Measurements from ENCODE around the gene EEF1A1.
"Not testable (repeated sequence)": the region's sequence is repeated elsewhere in the genome, so short reads cannot be mapped to it uniquely, and the experiment has no call there.

Gene EEF1A1

DNA sequence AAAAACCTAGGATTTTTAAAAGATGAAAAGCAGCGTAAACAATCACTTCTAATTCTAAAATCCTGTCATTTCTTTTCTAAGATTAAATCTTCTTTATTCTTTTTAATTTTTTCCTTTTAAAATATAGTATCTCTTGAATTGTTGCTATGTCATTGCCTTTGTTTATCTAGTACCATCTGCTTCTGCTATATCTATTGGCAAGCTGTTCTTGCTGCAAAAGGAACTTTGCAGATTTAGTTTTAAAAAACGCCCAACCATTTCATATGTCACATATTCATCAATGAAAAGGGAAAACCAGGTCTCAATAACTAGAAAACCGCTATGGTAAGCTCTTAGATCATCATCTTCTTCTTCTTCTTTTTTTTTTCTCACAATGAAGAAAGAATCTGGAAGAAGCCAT lies 11.5 kb upstream of the EEF1A1 start:
- H3K36me3 ChIP-seq (ENCODE audit: control insufficient read depth, insufficient read depth, low read length, severe bottlenecking): no peaks in the 10 kb centered on the region
- no peaks in the 10 kb centered on the region for H3K27me3 ChIP-seq (replicated peaks; ENCODE audit: control insufficient read depth, insufficient read depth, low read length)
- no peaks in the 10 kb centered on the region for H3K4me1 ChIP-seq (ENCODE audit: control insufficient read depth, insufficient read depth, low read length)
- H3K9ac ChIP-seq (ENCODE audit: low read length): no peak overlapping the region
- no peak overlapping the region for H3K4me3 ChIP-seq (ENCODE audit: low read length)
- no peaks in the 10 kb centered on the region for H3K9me3 ChIP-seq (ENCODE audit: control insufficient read depth, low read length)
- DNase-seq (ENCODE audit: low read depth): no peak

DNA sequence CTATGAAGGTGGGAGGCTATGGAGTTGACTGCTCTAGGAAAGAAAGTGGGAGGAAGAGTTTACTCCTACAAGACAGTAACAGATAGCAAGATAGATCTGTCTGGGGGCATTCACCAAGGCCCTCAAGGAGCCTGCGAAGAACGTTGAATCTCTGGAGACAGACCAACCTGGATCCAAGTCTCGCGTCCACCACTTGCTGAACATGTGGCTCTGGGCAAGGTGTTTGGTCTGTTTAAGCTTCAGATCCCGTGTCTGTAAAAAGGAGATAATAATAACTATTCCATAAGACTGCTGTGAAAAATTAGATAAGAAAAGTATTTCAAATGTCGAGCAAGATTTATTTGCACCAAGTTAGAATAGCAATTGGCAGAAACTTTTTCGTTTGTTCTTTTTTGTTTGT lies 8.1 kb upstream of the EEF1A1 start:
- Histone ChIP-seq H3K9me3 (ENCODE audit: control insufficient read depth, low read length) (no peaks in the 10 kb centered on the region), H3K9ac (ENCODE audit: low read length) (no peak overlapping the region), H3K4me3 (ENCODE audit: low read length) (no peak overlapping the region), H3K4me1 (ENCODE audit: control insufficient read depth, insufficient read depth, low read length) (peaks cover 9% of the 10 kb centered on the region), H3K27me3 (replicated peaks; ENCODE audit: control insufficient read depth, insufficient read depth, low read length) (no peaks in the 10 kb centered on the region), H3K36me3 (ENCODE audit: control insufficient read depth, insufficient read depth, low read length, severe bottlenecking) (no peaks in the 10 kb centered on the region)
- no peak for DNase-seq (ENCODE audit: low read depth)

DNA sequence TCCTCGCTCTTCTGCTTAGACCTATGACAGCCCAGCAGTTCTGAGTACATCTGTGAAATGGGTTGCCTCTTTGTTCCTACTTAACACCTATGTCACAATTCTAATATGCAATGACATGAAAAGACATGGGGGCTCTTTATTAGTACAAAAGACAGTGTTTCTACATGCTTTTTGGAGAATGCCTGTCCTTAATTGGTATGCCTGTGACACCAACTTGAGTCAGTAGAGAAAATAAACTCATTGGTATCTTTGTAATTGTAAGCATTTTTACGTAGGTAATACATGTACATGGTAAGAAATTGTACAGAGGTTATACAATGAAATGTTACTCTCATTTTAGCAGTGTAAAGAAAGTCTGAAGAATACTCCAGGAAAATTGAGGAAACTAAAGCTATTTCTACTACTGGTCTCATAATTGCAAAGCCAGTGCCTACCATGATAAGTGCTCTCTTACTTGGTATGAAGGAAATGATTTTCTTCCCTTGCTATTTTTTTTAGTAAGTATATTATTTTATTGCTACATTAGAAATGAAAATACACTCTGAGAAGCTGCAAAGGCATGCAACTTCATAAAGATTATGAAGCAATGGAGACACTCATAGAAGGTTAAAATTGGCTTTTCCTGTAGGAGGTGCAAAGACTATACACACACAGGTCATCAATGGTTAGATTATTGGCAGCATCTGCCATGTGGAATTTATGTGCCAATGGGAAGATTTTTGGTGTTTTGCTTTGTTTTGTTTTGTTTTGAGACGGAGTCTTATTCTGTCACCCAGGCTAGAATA lies 4.9 kb upstream of the EEF1A1 start:
- peaks cover 26% of the 10 kb centered on the region for H3K4me1 ChIP-seq (ENCODE audit: control insufficient read depth, insufficient read depth, low read length)
- peak; percentile 40 for DNase-seq (ENCODE audit: low read depth)
- no peaks in the 10 kb centered on the region for H3K9me3 ChIP-seq (ENCODE audit: control insufficient read depth, low read length)
- H3K9ac ChIP-seq (ENCODE audit: low read length): peak overlapping the region; percentile 31
- H3K36me3 ChIP-seq (ENCODE audit: control insufficient read depth, insufficient read depth, low read length, severe bottlenecking): no peaks in the 10 kb centered on the region
- H3K27me3 ChIP-seq (replicated peaks; ENCODE audit: control insufficient read depth, insufficient read depth, low read length): no peaks in the 10 kb centered on the region
- H3K4me3 ChIP-seq (ENCODE audit: low read length): no peak overlapping the region

DNA sequence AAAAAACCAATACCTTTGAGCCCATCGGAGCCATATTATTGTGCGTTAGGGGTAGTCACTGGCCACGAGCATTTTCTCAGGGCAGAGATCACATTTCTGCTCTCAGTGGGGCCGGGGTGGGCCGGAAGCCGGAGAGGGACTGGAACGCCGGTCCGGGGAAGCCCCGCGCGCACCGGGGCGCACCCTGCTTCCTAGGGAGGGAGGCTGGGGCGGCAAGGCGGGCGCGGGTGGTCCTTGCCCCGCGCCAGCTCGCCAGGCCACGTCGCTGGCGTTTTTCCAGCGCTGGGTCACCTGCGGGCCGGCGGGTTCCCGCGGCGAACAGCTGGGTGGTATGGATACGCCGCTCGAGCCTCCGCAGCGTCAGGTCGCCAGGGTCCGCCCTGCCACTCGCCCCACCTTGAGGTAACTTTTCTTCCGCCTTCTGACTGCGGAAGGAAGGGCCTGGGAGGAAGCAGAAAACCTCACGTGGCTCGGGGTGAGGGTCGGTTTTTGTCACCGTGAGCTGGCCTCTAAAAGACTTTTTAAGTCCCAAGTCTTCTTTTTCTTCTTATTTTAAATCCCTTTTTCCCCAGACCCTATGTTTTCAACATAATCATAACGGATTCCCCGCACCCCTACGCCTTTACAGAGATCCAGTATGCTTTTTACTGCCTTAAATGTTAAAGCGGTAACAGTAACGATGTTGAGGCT lies 2.7 kb upstream of the EEF1A1 start:
- Histone ChIP-seq H3K9ac (ENCODE audit: low read length) (peak overlapping the region; percentile 93), H3K4me1 (ENCODE audit: control insufficient read depth, insufficient read depth, low read length) (peaks cover 26% of the 10 kb centered on the region), H3K36me3 (ENCODE audit: control insufficient read depth, insufficient read depth, low read length, severe bottlenecking) (peaks cover 16% of the 10 kb centered on the region), H3K4me3 (ENCODE audit: low read length) (peak overlapping the region; percentile 87), H3K9me3 (ENCODE audit: control insufficient read depth, low read length) (no peaks in the 10 kb centered on the region), H3K27me3 (replicated peaks; ENCODE audit: control insufficient read depth, insufficient read depth, low read length) (no peaks in the 10 kb centered on the region)
- peak; percentile 38 for DNase-seq (ENCODE audit: low read depth)

DNA sequence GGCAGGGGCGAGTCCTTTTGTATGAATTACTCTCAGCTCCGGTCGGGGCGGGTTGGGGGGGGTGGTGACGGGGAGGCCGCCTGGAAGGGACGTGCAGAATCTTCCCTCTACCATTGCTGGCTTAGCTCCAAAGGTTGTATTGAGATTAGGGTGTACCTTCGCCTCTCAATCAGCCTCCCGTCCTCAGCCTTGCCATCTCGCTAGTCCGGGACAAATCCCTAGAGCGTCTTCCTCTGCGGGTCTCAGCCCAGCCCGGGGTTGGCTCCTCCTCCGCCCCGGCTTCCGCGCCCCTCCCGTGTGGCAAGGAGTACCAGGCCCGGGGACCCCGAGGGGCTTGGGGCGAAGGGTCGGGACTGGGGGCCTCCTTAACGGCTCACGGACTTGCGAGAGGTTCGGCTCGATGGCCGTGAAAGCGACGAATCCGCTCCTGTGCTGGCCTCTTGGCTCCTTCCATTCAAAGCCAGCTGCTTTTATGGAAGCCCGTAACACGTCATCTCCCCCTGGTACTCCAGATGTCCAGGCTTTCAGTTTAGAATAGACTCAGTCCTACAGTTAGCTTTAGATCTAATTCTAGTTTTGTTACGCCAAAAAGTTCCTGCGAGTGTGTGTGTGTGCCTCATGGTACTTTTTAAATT lies 636 bp upstream of the EEF1A1 start:
- Histone ChIP-seq H3K9ac (ENCODE audit: low read length) (peak overlapping the region; percentile 99), H3K27me3 (replicated peaks; ENCODE audit: control insufficient read depth, insufficient read depth, low read length) (no peaks in the 10 kb centered on the region), H3K4me3 (ENCODE audit: low read length) (peak overlapping the region; percentile 91), H3K36me3 (ENCODE audit: control insufficient read depth, insufficient read depth, low read length, severe bottlenecking) (peaks cover 35% of the 10 kb centered on the region), H3K9me3 (ENCODE audit: control insufficient read depth, low read length) (no peaks in the 10 kb centered on the region), H3K4me1 (ENCODE audit: control insufficient read depth, insufficient read depth, low read length) (peaks cover 35% of the 10 kb centered on the region)
- DNase-seq (ENCODE audit: low read depth): peak; percentile 91

DNA sequence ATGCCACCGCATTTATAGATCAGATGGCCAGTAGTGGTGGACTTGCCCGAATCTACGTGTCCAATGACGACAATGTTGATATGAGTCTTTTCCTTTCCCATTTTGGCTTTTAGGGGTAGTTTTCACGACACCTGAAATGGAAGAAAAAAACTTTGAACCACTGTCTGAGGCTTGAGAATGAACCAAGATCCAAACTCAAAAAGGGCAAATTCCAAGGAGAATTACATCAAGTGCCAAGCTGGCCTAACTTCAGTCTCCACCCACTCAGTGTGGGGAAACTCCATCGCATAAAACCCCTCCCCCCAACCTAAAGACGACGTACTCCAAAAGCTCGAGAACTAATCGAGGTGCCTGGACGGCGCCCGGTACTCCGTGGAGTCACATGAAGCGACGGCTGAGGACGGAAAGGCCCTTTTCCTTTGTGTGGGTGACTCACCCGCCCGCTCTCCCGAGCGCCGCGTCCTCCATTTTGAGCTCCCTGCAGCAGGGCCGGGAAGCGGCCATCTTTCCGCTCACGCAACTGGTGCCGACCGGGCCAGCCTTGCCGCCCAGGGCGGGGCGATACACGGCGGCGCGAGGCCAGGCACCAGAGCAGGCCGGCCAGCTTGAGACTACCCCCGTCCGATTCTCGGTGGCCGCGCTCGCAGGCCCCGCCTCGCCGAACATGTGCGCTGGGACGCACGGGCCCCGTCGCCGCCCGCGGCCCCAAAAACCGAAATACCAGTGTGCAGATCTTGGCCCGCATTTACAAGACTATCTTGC lies 725 bp downstream of the EEF1A1 start:
- Histone ChIP-seq H3K4me1 (ENCODE audit: control insufficient read depth, insufficient read depth, low read length) (peaks cover 38% of the 10 kb centered on the region), H3K36me3 (ENCODE audit: control insufficient read depth, insufficient read depth, low read length, severe bottlenecking) (peaks cover 49% of the 10 kb centered on the region), H3K9ac (ENCODE audit: low read length) (peak overlapping the region; percentile 99), H3K27me3 (replicated peaks; ENCODE audit: control insufficient read depth, insufficient read depth, low read length) (no peaks in the 10 kb centered on the region), H3K4me3 (ENCODE audit: low read length) (peak overlapping the region; percentile 91), H3K9me3 (ENCODE audit: control insufficient read depth, low read length) (no peaks in the 10 kb centered on the region)
- peak; percentile 84 for DNase-seq (ENCODE audit: low read depth)

DNA sequence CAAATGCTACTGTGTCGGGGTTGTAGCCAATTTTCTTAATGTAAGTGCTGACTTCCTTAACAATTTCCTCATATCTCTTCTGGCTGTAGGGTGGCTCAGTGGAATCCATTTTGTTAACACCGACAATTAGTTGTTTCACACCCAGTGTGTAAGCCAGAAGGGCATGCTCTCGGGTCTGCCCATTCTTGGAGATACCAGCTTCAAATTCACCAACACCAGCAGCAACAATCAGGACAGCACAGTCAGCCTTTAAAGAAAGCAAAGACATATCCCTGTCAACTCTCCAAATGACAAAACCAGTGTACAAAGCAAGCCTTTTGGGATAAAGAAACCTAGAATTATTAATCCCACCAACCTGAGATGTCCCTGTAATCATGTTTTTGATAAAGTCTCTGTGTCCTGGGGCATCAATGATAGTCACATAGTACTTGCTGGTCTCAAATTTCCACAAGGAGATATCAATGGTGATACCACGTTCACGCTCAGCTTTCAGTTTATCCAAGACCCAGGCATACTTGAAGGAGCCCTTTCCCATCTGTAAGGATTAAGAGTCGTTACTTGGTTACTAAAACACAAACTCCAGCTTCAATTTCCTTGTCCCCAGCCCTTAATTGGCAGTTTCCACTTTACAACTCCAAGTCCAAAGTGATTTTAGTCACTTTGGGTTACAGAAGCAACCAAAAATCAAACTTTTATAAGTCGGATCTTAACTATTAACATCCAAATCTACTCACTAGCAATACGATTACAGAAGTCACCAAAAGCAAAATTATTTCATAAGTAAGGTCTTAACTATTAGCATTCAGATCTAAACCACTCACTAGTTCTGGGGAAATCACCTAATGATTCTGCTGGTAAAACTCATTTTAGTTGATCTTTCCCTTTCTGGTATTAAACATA lies 1.6 kb downstream of the EEF1A1 start:
- Histone ChIP-seq H3K36me3 (ENCODE audit: control insufficient read depth, insufficient read depth, low read length, severe bottlenecking) (peaks cover 54% of the 10 kb centered on the region), H3K9ac (ENCODE audit: low read length) (peak overlapping the region; percentile 99)
- peak; percentile 30 for DNase-seq (ENCODE audit: low read depth)

DNA sequence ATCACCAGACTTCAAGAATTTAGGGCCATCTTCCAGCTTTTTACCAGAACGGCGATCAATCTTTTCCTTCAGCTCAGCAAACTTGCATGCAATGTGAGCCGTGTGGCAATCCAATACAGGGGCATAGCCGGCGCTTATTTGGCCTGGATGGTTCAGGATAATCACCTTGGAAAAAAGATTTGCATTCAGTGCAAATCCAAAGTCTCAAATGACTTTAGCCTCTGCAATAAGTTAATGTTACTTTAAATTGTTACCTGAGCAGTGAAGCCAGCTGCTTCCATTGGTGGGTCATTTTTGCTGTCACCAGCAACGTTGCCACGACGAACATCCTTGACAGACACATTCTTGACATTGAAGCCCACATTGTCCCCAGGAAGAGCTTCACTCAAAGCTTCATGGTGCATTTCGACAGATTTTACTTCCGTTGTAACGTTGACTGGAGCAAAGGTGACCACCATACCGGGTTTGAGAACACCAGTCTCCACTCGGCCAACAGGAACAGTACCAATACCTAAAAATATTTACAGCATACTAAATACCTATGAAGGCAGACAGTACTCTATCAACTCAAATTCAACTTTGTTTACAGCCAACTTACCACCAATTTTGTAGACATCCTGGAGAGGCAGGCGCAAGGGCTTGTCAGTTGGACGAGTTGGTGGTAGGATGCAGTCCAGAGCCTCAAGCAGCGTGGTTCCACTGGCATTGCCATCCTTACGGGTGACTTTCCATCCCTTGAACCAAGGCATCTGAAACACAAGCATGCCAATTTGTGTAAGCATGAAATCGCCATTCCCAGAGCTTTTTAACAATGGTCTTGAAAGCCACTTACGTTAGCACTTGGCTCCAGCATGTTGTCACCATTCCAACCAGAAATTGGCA lies 2.5 kb downstream of the EEF1A1 start:
- H3K9me3 ChIP-seq (ENCODE audit: control insufficient read depth, low read length); H3K27me3 ChIP-seq (replicated peaks; ENCODE audit: control insufficient read depth, insufficient read depth, low read length); DNase-seq (ENCODE audit: low read depth): not testable (repeated sequence)
- H3K9ac ChIP-seq (ENCODE audit: low read length): peak overlapping the region; percentile 99
- H3K4me1 ChIP-seq (ENCODE audit: control insufficient read depth, insufficient read depth, low read length): peaks cover 31% of the 10 kb centered on the region
- H3K4me3 ChIP-seq (ENCODE audit: low read length): peak overlapping the region; percentile 91
- peaks cover 54% of the 10 kb centered on the region for H3K36me3 ChIP-seq (ENCODE audit: control insufficient read depth, insufficient read depth, low read length, severe bottlenecking)

More for the DNA sequence above, 1.6 kb downstream of the EEF1A1 start:
- peak overlapping the region; percentile 91 for H3K4me3 ChIP-seq (ENCODE audit: low read length)
- not testable (repeated sequence) for H3K9me3 ChIP-seq (ENCODE audit: control insufficient read depth, low read length); H3K27me3 ChIP-seq (replicated peaks; ENCODE audit: control insufficient read depth, insufficient read depth, low read length)
- H3K4me1 ChIP-seq (ENCODE audit: control insufficient read depth, insufficient read depth, low read length): peaks cover 38% of the 10 kb centered on the region

DNA sequence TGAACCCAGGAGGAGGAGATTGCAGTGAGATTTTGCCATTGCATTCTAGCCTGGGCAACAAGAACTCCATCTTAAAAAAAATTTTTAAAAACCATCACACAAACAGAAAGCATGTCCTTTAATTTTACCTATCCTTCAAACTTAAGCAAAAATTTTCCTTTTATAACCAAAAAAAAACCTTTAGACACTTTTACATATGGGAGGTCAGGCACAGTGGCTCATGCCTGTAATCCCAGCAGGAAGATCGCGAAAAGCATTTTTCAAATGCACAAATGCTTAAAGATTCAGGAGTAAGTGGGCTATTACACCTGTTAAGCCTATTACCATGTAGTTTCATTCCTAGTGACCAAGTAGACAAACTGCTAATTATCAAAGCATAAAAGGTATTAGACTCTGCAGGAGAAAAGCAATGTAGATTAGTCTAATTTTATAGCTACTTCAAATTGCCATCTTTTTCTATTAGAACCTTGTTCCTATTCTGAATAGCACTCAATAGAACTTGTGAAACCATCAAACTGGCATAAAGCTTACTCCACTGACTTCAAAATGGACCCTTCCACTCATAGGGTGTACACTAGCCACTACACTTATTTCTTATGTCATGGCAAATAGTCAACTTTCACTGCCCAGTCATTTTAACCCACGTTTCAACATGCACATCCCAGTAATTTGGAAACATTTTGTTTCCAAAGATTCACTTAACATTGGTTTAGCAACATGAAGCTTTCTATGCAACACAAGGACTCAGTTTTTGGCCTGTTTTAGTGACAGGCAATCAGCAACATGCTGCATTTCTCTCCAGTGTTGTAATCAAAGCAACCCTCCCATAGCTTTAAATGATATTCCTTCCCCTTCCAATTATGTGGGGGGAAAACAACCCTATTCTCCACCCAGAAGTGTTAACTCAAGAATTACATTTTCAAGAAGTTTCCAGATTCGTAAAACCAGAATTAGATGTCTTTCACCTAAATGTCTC lies 4.0 kb downstream of the EEF1A1 start:
- H3K4me3 ChIP-seq (ENCODE audit: low read length): peak overlapping the region; percentile 78
- peak overlapping the region; percentile 82 for H3K9ac ChIP-seq (ENCODE audit: low read length)
- no peaks in the 10 kb centered on the region for H3K27me3 ChIP-seq (replicated peaks; ENCODE audit: control insufficient read depth, insufficient read depth, low read length)
- peaks cover 54% of the 10 kb centered on the region for H3K36me3 ChIP-seq (ENCODE audit: control insufficient read depth, insufficient read depth, low read length, severe bottlenecking)
- peaks cover 17% of the 10 kb centered on the region for H3K4me1 ChIP-seq (ENCODE audit: control insufficient read depth, insufficient read depth, low read length)
- H3K9me3 ChIP-seq (ENCODE audit: control insufficient read depth, low read length): no peaks in the 10 kb centered on the region
- DNase-seq (ENCODE audit: low read depth): peak; percentile 35
